Neural cell (in vitro differentiated cells): ENCODE measurements around the gene THAP12. TPM values are rescaled to one million over a fixed set of nuclear protein-coding genes. Genes with fewer than 3 reads are reported as not detected.

ENCODE experiments used
- H2AFZ ChIP-seq: fragments of 200-600, 300-800 bp; sonication (generic), shearing (Covaris generic); 2 replicates; pipeline ENCODE4 v1.6.0; 2014; ENCODE audit warnings: low read depth, mild to moderate bottlenecking, antibody characterized with exemption, low read length, moderate library complexity
- H3F3A ChIP-seq: fragments of 200-600 bp; shearing (Covaris generic); 2 replicates; pipeline ENCODE4 v1.6.1; 2016; ENCODE audit warnings: mild to moderate bottlenecking, moderate library complexity, mixed read lengths, antibody characterized with exemption, low read length; ENCODE audit not compliant: insufficient read depth, poor library complexity, severe bottlenecking
- H3K27ac ChIP-seq: fragments of 200-600, 300-800 bp; sonication (generic), shearing (Covaris generic); 2 replicates; pipeline ENCODE4 v1.5.1; 2014; ENCODE audit warnings: mild to moderate bottlenecking, low read length, moderate library complexity
- H3K27me3 ChIP-seq: fragments of 300-800, 200-600 bp; sonication (generic), shearing (Covaris generic); 2 replicates; pipeline ENCODE4 v1.6.0; 2014; ENCODE audit warnings: mild to moderate bottlenecking, low read depth, low read length, moderate library complexity; ENCODE audit not compliant: insufficient read depth
- H3K36me3 ChIP-seq: fragments of 300-800, 200-600 bp; sonication (generic), shearing (Covaris generic); 2 replicates; pipeline ENCODE4 v1.5.1; 2014; ENCODE audit warnings: mild to moderate bottlenecking, antibody characterized with exemption, low read length, moderate library complexity; ENCODE audit not compliant: insufficient read depth
- H3K4me2 ChIP-seq: fragments of 300-800, 200-600 bp; sonication (generic), shearing (Covaris generic); 2 replicates; pipeline ENCODE4 v1.6.0; 2014; ENCODE audit warnings: mild to moderate bottlenecking, low read length
- H3K4me3 ChIP-seq: fragments of 300-800, 200-600 bp; sonication (generic), shearing (Covaris generic); 2 replicates; pipeline ENCODE4 v1.5.1; 2014; ENCODE audit warnings: mild to moderate bottlenecking, low read length, moderate library complexity
- H3K79me2 ChIP-seq: fragments of 200-600 bp; shearing (Covaris generic); replicated peaks from 2 replicates; pipeline ENCODE4 v1.6.0; 2014; ENCODE audit warnings: mild to moderate bottlenecking, low read length, moderate library complexity; ENCODE audit not compliant: insufficient read depth
- H3K9ac ChIP-seq: fragments of 300-800, 200-600 bp; sonication (generic), shearing (Covaris generic); 2 replicates; pipeline ENCODE4 v1.6.1; 2016; ENCODE audit warnings: mild to moderate bottlenecking, low read length, mixed read lengths
- H3K9me2 ChIP-seq: fragments of 200-600 bp; shearing (Covaris generic); 2 replicates; pipeline ENCODE4 v1.6.1; 2016; ENCODE audit warnings: mild to moderate bottlenecking, low read length, mixed read lengths; ENCODE audit not compliant: insufficient read depth
- H3K9me3 ChIP-seq: fragments of 200-600, 300-800 bp; sonication (generic), shearing (Covaris generic); 2 replicates; pipeline ENCODE4 v1.6.1; 2016; ENCODE audit warnings: mild to moderate bottlenecking, mixed run types, low read length, moderate library complexity, mixed read lengths
- H4K20me1 ChIP-seq: fragments of 200-600 bp; shearing (Covaris generic); 2 replicates; pipeline ENCODE4 v1.6.1; 2016; ENCODE audit warnings: mild to moderate bottlenecking, mixed run types; ENCODE audit not compliant: insufficient read depth
- CTCF ChIP-seq: fragments of 450-650 bp; IDR thresholded peaks from 2 replicates; pipeline ENCODE4 v1.5.1; 2014; ENCODE audit warnings: antibody characterized with exemption, mild to moderate bottlenecking, moderate library complexity; ENCODE audit not compliant: poor library complexity, severe bottlenecking
- EP300 ChIP-seq: fragments of 450-650 bp; conservative IDR thresholded peaks from 2 replicates; pipeline ENCODE4 v1.6.1; 2014; ENCODE audit warnings: antibody characterized with exemption, mild to moderate bottlenecking, moderate library complexity; ENCODE audit not compliant: poor library complexity, severe bottlenecking
- EZH2 ChIP-seq: fragments of 200-600, 300-800 bp; shearing (Covaris generic), sonication (generic); IDR thresholded peaks from 2 replicates; pipeline ENCODE4 v1.6.1; 2014; ENCODE audit warnings: antibody characterized with exemption, low read length, borderline replicate concordance, mild to moderate bottlenecking; ENCODE audit not compliant: insufficient read depth, poor library complexity, severe bottlenecking
- MXI1 ChIP-seq: fragments of 450-650 bp; conservative IDR thresholded peaks from 2 replicates; pipeline ENCODE4 v1.6.1; 2014; ENCODE audit warnings: antibody characterized with exemption, mild to moderate bottlenecking; ENCODE audit not compliant: poor library complexity, severe bottlenecking
- POLR2AphosphoS5 ChIP-seq: IDR thresholded peaks from 2 replicates; pipeline ENCODE4 v1.6.1; 2012
- RAD21 ChIP-seq: fragments of 450-650 bp; conservative IDR thresholded peaks from 2 replicates; pipeline ENCODE4 v1.6.1; 2014; ENCODE audit warnings: antibody characterized with exemption, mild to moderate bottlenecking, moderate library complexity
- REST ChIP-seq: IDR thresholded peaks from 2 replicates; pipeline ENCODE4 v1.6.1; 2012; ENCODE audit warnings: borderline replicate concordance
- SMC3 ChIP-seq: fragments of 450-650 bp; conservative IDR thresholded peaks from 2 replicates; pipeline ENCODE4 v1.6.1; 2014; ENCODE audit warnings: antibody characterized with exemption, mild to moderate bottlenecking, moderate library complexity; ENCODE audit not compliant: poor library complexity
- TAF1 ChIP-seq: IDR thresholded peaks from 2 replicates; pipeline ENCODE4 v1.6.1; 2012; ENCODE audit warnings: low read depth
- polyA plus RNA-seq: library from polyadenylated mRNA; depleted of rRNA; stranded (reverse); fragments of >200 nt; gene quantifications from 2 replicates; pipeline ENCODE4 v1.2.3, GENCODE V29; 2014

THAP12 gene
- polyA plus RNA-seq, 1 donor from 2014 or later = 110 TPM

- Histone ChIP-seq H3K4me3 (no peak overlapping the region), H3K27ac (no peak overlapping the region), H3K27me3 (no peaks in the 10 kb centered on the region), H3K4me2 (no peak overlapping the region), H3F3A (no peaks in the 10 kb centered on the region), H3K36me3 (no peaks in the 10 kb centered on the region), H3K9ac (no peak overlapping the region), H4K20me1 (no peaks in the 10 kb centered on the region), H2AFZ (no peak overlapping the region), H3K9me2 (no peaks in the 10 kb centered on the region), H3K79me2 (no peaks in the 10 kb centered on the region), H3K9me3 (no peaks in the 10 kb centered on the region)
- no peak for TF ChIP-seq POLR2AphosphoS5
- TF ChIP-seq MXI1 = no peak
- no peak for TF ChIP-seq RAD21
- no peak for TF ChIP-seq EP300
- no peak for TF ChIP-seq EZH2
- no peak for TF ChIP-seq TAF1
- TF ChIP-seq SMC3 = no peak
- no peak for TF ChIP-seq CTCF
- TF ChIP-seq REST = no peak
Measured at GRCh38 chr11:76313913-76314740, 66.8 kb downstream of the THAP12 start.

- no peaks in the 10 kb centered on the region for H4K20me1 ChIP-seq
- H3K27ac ChIP-seq = no peak overlapping the region
- no peaks in the 10 kb centered on the region for H3K79me2 ChIP-seq
- no peak overlapping the region for H3K4me3 ChIP-seq
- no peaks in the 10 kb centered on the region for H3K36me3 ChIP-seq
- H3K9me3 ChIP-seq = no peaks in the 10 kb centered on the region
- no peak overlapping the region for H3K9ac ChIP-seq
- no peak overlapping the region for H2AFZ ChIP-seq
- TF ChIP-seq TAF1 = no peak
- no peak for TF ChIP-seq SMC3
- no peak for TF ChIP-seq EP300
- TF ChIP-seq POLR2AphosphoS5 = no peak
- no peak for TF ChIP-seq CTCF
- no peak for TF ChIP-seq MXI1
- no peak for TF ChIP-seq REST
- TF ChIP-seq RAD21 = no peak
- no peak for TF ChIP-seq EZH2
- no peaks in the 10 kb centered on the region for H3K9me2 ChIP-seq
- no peaks in the 10 kb centered on the region for H3F3A ChIP-seq
- H3K27me3 ChIP-seq = no peaks in the 10 kb centered on the region
- H3K4me2 ChIP-seq = no peak overlapping the region
Measured at GRCh38 chr11:76313271-76313670, 67.7 kb downstream of the THAP12 start.
